ENCODE measurements around the gene STMN3.
"Not testable (repeated sequence)": the region's sequence is repeated elsewhere in the genome, so short reads cannot be mapped to it uniquely, and the experiment has no call there.

The STMN3 gene

GRCh38 chr20:63675681-63676368 is 22.6 kb upstream of the STMN3 start:
- DNase-seq = no peak

DNA sequence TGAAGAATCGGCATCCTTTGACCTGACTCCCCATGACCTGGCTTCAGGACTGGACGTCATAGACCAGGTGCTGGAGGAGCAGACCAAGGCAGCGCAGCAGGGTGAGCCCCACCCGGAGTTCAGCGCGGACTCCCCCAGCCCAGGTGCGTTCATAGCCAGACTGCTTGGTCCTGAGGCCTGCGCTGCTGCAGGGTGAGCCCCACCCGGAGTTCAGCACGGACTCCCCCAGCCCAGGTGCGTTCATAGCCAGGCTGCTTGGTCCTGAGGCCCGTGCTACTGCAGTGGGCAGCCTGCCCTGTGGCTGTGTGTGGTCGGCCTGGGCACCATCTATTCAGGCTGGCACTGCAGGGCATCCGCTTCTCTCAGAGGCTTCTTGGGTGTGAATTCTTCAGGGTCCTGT is 20.7 kb upstream of the STMN3 start:
- DNase-seq = no peak

DNA sequence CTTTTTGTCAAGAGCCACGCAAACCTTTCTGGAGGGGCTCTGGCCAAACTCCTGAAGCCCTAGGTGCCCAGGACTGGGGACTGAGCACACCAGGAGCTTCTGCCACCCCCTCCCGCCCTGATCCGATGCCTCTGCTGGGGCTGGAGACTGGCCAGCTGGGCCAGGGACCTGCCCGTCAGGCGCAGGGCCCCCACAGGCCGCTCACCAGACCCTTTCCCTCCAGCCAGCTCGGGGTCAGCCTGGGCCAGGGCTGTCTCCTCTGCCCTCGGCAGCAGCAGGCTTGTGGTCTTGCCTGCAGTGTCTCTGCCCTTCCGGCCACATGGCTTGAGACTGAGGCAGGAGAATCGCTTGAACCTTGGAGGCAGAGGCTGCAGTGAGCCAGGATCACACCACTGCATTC is 19.4 kb upstream of the STMN3 start:
- DNase-seq = no peak

DNA sequence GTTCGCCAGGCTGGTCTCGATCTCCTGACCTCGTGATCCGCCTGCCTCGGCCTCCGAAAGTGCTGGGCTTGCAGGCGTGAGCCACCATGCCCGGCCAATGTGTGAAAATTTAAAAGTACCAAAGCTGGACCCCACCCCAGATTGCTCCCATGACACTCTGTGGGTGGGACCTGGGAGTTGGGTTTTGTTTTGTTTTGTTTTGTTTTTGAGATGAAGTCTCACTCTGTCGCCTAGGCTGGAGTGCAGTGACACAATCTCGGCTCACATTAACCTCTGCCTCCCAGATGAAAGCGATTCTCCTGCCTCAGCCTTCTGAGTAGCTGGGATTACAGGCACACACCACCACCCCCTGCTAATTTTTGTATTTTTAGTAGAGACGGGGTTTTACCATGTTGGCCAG is 18.5 kb upstream of the STMN3 start:
- not testable (repeated sequence) for DNase-seq

DNA sequence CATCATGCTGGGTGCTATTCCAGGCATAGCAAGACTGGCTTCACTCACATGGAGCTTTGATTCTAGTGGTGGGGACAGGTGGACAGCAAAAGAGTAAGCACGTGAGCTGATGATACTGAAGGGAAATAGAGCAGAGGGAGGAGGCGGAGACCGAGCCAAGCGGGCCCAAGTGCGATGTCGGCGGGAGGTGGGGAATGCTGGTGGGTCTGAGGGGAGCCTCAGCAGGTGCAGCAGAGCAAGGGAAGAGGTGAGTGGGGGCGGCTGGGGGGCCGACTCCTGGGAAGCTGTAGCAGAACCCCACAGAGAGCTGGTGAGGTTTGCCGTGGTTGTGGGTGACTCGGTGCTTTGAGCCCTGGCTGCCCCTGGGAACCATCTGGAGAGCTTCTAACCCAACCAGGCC is 15.1 kb upstream of the STMN3 start:
- DNase-seq = no peak

GRCh38 chr20:63667858-63668257 is 14.6 kb upstream of the STMN3 start:
- DNase-seq = no peak

- no peak for DNase-seq
Observed at GRCh38 chr20:63665708-63666107, 12.5 kb upstream of the STMN3 start.

DNA sequence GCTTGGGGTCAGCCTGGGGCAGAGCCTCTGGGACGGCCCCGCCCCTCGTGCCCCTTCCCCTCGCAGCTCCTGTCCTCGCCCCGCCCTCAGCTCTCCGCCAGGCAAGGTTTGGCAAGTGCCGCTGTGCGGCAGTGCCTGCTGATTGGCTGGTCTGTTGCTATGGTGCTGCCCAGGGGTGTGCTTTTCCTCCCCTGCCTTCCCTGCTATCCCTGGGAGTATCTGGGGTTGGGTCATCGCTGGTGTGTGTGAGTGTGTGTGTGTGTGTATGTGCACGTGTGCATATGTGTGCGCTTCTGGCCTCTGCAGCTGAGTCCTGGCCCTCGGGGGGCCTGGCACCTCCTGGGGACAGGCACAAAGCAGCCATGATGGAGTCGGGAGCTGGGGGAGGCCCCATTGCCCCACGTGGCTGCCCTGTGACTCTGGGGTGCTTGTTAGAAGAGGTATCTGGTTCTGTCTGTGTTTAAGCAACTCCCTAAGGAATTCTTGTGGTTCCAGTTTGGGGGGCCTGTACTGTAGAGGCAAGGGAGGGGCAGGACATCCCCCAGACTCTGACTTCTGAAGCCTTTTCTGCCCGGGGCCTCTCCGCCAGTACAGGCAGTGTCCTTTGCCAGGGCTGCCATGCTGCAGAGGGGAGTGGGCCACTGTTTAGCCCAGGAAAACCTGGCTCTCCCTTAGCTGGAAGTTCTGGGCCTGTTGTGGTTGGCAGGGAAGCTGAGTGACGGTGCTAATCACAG is 11.8 kb upstream of the STMN3 start:
- DNase-seq = no peak

GRCh38 chr20:63664143-63664851 is 11.1 kb upstream of the STMN3 start:
- no peak for DNase-seq

DNA sequence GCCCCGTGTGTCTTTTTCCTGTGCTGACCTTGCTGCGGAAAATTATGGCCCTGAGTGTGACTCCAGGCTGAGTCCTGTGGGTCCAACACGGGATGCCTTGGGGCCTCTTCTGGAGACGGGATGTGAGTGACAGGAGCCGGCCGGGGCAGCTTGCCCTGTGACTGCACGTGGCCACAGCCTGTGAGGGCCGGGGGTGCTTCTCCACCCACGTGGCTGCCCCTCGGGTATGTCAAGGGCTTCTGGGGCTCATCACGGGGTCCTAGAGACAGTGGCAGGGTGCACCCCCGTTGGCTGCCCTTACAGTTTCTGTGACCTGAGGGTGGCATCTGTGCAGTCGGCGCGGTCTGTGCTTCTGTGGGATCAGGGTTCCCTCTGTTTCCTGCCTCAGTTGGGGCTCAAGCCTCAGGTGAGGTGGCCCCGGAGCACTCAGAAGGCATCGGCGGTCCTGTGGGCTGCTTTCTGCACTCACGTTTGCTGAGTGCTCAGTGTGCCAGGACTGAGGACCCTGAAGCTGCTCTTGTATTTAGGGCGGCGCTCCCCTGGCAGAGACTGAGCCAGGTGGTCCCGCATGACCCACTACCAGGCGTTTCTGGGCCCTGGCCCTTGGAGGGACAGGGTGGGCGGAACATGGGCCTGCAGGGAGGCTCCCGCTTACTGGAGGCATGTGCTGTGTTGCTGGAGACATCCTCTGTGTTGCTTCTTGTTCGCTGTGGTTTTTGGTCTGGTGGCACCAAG is 10.3 kb upstream of the STMN3 start:
- no peak for DNase-seq

DNA sequence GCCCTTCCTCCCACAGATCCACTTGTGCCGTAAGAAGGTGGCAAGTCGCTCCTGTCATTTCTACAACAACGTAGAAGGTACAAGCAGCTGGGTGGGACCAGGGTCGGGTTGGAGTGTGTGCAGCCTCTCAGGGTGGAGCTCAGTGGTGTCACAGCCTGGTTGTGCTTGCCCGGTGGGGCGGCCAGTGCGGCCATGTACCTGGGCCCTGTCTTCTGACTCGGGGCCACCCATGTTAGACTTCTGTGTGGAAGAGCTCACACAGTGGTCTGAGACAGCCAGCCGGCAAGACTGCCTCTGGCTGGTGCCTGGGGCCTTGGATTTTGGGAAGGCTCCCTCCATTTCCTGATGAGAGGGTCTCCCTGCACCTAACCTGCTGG is 9.6 kb upstream of the STMN3 start:
- no peak for DNase-seq

GRCh38 chr20:63661959-63662812 is 9.0 kb upstream of the STMN3 start:
- DNase-seq = no peak

- DNase-seq = no peak
Observed at GRCh38 chr20:63661108-63661507, 7.9 kb upstream of the STMN3 start.

GRCh38 chr20:63660622-63661021 is 7.4 kb upstream of the STMN3 start:
- DNase-seq = no peak

DNA sequence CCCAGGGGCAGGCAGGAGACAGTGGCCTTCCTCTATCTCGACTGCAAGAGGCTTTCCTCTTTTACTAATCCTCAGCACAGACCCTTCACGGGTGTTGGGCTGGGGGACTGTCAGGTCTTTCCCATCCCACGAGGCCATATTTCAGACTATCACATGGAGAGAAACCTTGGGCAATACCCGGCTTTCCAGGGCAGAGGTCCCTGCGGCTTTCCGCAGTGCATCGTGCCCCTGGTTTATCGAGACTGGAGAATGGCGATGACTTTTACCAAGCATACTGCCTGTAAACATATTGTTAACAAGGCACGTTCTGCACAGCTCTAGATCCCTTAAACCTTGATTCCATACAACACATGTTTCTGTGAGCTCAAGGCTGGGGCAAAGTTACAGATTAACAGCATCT is 7.0 kb upstream of the STMN3 start:
- DNase-seq = not testable (repeated sequence)

DNA sequence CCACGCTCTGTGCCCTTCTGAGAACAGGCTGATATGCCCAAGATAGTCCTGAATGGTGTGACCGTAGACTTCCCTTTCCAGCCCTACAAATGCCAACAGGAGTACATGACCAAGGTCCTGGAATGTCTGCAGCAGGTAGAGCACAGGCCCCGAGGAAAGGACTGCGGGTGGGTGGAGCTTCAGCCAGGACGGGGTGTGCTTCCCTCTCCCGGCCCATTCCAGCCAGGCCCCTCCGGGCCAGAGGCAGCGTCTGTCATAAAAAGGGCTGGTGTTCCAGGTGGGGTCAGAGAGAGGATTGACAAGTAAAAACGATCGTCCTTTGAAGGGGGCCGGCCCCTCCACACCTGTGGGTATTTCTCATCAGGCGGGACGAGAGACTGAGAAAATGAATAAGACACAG is 6.1 kb upstream of the STMN3 start:
- no peak for DNase-seq

DNA sequence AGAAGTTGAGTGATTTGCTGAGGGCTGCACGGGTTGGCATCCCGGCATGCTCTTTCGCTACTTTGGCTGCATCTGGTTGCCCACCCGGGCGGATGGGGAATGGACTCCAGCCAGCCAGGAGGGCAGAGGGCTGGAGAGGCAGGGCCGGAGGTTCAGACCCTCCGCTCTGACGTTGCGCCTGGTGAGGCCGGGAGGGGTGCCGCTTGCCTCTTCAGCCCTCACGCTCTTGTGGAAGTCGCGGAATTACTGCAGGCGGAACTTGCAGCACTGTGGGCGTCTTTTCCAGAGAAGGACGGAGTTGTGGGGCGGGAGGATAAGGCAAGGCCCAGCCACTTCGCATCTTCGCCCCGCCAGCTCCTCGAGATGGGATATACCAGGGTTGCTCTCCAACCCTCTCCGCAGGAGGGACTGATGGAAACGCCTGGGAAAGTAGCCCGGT is 5.5 kb upstream of the STMN3 start:
- no peak for DNase-seq

GRCh38 chr20:63657937-63658748 is 4.9 kb upstream of the STMN3 start, which contains the start of gene RTEL1:
Gene RTEL1 (plus strand): TSS chr20:63658312. CDS start chr20:63659403, 1,091 bp downstream.
- no peak for DNase-seq

DNA sequence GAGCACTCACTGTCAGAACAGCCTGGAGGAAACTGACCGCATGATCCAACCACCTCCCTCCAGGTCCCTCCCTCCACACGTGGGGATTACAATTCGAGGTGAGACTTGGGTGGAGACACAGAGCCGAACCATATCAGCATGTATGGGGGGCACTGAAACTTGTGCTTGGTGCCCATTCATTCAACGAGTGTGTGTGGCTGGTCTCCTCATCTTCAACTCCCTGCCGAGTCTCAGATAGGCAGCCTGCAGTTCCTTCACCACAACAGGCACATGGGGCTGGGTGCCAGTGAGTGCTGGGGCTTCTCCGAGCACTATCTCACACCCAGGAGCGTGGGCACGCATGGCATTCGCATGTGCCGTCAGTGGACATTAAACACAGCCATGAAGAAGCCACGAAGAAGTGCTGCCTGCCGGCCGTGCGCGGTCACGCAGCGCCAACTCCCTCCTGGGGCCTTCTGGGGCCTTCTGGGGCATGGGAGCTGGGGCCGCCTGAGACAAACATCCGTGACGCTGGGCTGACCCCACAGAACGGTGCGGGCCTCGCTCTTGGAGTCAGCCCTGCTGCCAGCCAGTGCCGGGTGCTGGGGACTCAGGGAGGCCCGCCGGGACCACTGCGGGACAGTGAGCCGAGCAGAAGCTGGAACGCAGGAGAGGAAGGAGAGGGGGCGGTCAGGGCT is 4.2 kb upstream of the STMN3 start:
- DNase-seq = no peak

DNA sequence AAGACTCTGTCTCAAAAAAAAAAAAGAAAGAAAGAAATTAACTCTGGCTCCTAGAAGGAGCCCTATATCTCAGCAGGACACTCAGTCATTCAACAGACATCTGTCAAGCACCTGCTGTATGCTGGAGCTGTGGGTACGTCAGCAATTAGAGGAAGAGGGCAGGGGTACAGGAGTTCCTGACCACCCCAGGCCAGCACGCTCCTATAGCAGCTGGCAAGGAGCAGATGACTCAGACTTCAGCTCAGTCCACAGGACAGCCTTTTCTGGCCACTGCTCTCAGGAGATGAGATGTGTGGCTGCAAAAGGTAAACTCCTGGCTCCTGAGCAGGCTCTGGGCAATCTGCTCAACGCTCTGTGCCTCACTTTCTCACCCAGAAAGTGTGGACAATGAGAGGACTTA is 3.2 kb upstream of the STMN3 start:
- no peak for DNase-seq

DNA sequence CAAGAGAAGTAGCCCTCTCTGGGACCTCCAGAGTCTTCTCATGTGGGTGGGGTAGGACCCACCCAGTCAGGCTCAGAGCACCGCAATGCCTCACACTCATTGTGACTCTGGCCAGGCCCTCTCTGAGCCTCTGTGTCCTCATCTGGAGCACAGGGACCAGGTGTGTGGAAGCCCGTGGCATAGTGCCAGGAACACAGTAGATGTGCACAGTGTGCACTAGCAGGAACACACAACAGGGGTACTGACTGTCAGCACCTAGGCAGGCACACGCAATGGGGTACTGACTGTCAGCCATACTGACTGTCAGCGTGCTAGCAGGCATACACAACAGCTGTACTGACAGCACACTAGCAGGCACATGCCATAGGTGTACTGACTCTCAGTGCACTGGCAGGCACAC is 2.0 kb upstream of the STMN3 start:
- no peak for DNase-seq

All from NCI-H1436 treated with DMSO at 0.1 percent for 48 hours (cell line).